ENCODE measurements around the gene KSR2.
A peak's percentile ranks its signal among the peaks of the same experiment; 100 is the strongest.

KSR2 gene

DNA sequence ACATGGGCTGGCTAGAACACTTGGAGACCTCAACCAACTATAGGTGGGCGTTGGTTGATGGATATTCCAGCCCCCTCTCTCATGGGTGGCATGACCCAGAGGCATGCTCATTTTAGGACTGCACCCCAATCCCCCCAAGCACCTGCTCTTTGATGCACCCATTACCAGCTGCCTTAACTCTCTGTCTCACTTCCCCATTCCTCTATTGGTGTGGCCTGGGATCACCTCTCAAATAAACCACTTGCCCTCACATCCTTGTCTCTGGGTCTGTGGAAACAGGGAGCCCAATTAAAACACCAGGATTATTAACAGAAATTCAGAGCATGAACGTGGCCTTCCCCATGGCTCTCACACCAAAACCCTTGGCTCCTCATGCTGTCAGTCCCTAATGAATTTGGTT, 405.1 kb downstream of the KSR2 start:
- no peak for DNase-seq

DNA sequence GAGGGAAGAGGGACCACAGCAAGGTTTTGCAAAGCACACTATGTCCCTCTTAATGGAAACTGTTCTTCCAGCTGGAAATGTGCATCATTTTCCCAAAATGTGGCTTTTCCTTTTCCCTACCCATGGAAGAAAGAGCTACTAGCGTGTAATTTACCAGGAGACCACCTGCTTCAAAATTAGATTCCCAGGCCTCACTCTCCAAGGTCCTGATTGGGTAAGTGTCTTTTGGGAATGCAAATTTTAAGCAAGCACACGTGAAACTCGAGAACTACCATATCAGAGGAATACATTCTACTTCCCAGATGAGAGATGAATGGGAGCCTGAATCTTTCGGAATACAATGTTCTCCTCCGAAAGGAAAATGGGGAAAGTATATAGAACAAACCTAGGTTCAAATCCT, 405.8 kb downstream of the KSR2 start:
- DNase-seq = no peak

DNA sequence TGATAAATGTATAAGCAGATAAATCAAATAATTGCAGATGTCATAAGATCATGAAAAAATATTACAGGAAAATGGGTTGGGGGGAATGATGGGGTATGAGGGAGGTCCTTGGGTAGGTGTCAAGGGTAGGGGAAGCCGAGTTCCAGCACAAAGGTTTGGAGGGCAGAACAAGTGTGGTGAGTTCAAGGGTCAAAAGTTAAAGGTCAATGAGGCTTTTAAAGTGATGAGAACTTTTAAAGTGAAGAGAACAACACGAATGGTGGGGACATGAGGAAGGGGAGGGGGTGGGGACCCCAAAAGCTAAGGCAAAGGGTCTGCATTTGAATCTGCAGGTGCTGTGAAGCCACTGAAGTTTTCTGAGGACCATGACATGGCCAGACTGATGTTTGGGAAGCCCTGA, 406.8 kb downstream of the KSR2 start:
- no peak for DNase-seq

DNA sequence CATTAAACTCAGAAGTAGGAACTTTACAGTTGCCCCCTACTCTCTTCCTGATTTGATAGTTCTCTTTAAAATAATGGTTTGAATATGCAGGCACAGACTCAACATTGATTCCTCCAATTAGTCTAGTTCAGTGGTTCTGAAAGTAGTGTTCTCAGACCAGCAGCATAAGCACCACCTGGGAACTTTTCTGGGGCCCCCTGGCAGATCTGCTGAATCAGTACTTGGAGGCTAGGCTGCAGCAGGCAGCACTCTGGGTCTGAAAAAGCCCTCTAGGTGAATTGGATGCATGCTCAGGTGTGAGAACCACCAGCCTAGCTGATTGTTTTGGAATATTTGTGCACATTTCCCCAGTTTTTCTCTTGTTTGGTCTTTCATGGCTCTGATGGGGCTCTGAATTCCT, 408.8 kb downstream of the KSR2 start:
- no peak for DNase-seq

DNA sequence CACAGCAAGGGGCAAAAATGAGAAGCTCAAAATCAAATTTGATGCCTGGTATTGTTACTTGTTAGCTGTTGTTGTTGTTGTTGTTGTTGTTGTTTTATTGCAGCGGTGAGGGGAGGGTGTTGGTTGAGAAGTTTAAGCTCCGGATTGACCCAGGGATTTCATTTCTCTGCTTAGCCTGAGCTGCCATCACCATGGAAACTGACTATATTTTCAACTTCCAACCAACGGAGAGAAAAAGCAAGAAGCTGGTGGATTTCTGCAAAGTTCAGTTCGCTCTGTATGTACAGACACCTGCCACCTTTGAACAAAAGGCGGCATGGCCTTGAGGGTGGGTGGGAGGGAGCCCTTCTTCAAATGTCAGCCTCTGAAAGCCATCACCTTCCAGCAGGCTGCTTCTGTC, 412.9 kb downstream of the KSR2 start:
- no peak for DNase-seq

DNA sequence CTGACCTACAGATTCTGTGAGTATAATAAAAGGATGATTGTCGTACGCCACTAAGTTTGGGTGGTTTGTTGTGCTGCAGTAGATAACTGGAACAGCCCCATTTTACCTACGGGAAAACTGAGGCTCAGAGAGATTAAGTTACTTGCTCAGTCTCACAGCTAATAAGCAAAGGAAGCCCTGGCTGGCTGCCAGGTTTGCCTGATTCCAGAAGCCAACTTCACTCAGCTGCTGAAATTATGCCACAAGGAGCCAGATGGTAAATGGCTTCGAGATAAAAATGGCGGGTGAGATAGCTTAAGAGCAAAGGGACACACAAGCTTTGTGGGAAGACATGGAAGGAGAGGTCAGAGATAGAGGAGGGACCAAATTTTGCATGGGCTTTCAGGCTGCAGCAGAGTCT, 415.8 kb downstream of the KSR2 start:
- DNase-seq = no peak

DNA sequence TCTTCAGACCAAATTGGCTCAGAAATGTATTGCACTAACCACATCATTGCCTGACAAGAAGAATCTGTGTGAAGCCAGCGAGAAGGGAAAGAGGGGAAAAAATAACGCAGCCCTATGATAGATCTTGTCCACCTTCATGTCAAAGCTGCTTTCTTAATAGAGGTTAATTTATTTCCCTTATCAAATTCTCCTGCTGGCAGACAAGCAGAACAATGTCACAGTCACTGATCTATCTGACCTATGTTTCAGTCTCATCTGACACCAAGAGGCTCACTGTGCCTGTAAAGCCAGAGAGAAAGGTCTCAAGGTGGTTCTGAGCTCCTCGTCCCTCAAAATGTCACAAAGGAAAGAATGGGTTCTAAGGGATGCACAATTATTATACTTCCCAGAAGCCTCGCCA, 417.1 kb downstream of the KSR2 start:
- DNase-seq = no peak

DNA sequence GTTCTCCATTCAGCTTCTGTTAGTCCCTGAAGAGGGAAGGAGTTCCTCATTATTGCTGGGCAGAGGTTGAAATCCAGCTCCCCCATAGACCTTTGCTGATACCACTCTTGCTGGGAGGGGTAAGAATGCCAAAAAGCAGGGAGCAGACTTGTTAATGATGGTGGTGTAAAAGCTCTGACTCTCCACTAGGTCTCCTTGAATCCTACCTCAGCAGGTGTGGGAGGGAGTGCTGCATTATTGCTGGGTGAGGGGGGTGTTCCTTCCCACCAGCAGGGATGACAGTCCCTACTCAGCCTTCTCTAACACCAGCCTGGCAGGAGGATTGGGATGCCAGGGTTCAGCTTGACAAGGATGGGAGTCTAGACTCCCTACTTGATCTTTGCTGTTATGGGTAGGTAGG, 421.6 kb downstream of the KSR2 start:
- no peak for DNase-seq

DNA sequence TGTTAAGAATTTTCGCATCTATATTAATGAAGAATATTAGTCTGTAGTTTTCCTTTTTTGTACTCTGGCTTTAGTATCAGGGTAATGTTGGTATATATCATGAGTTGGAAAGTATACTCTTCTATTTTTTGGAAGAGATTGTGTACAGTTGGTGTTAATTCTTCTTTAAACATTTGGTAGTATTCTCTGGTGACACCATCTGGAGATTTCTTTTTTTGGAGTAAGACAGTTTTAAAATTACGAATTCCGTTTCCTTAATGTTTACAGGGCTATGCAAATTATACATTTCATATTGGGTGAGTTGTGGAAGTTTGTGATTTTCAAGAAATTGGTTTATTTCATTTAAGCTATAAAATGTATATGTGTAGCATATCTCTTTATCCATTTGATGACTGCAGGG, 423.6 kb downstream of the KSR2 start:
- no peak for DNase-seq

DNA sequence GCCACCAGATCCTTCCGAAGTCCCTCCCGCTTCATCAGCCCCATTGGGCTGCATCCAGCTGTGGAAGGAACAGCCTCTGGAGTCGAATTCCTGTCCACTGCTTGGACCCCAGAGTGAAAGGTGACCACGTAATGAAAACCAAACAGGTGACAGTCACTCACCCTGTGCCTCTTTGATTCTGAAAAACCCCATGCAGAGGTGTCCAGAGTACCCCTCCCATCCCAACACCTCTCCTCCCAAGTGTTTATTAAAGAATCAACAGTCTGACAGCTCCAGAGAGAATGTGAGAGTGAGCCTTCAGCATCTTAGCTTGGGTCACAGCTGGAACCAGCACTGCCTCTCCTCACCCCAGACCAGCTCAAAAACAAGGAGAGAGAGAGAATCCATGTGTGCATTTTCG, 428.8 kb downstream of the KSR2 start:
- no peak for DNase-seq

DNA sequence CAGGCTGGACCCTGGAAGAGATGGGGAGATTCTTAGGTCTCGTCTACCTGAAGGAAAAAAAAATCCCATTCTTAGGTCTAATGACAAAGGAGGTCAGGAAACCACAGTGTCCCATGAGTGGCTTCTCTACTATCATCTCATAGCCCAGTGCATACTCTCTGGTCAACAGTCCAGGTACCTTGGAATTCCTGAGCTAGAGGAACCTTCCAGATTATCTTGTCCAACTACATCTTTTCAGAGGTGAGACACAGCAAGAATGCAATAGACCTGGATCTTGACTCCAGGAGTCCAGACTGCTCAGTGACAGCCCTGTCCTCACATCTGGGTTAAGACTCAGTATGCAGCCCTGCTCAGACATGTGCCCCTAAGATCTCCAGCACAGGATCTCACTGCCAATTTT, 429.9 kb downstream of the KSR2 start:
- DNase-seq = no peak

DNA sequence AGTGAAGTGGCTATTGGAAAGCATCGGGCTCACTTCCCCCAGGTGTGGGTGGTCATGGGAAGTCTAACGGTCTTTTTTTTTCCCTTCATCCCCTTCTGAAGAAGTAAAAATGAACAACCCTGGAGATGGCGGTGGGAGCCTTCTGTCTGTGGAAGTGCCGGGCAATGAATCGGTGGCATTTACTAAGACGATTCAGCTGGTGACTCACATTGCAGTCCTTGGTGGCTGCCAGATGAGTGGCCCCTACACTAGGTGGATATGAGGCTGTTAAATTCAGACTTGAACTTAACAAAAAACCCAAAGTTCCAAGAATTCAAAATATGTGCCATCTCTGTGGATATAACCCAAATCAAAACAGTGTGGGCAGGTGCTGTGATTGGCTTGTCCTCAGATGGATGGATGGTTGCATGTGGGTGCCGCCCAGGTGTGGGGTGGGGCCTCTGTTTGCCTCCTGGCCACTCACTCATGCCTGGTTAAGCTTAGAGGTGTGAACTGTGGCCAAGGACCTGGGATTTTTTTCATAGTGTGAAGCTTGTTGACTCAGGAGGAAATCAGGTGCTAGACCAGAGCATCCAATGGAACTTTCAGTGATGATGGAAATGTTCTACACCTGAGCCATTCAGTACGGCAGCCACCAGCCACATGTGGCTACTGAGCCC, 430.6 kb downstream of the KSR2 start:
- DNase-seq = no peak

DNA sequence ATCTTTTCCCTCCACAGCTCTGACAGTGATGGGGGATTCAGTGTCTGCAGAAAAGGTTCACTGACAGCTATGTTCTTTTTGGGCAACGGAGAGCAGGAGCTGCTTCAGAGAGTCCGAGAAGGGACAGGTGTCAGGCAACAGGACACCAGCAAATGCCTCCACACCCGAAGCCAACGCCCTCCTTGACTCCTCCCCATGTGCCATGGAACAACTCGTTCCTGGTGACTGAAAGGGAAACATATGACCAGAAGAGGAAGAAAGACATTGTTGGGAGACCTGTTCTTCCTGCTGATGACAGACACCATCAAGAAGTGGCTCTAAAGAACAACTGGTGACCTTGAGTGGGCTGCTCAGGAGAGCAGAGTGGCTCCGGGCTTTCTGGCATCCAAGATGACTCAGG, 435.1 kb downstream of the KSR2 start:
- no peak for DNase-seq

DNA sequence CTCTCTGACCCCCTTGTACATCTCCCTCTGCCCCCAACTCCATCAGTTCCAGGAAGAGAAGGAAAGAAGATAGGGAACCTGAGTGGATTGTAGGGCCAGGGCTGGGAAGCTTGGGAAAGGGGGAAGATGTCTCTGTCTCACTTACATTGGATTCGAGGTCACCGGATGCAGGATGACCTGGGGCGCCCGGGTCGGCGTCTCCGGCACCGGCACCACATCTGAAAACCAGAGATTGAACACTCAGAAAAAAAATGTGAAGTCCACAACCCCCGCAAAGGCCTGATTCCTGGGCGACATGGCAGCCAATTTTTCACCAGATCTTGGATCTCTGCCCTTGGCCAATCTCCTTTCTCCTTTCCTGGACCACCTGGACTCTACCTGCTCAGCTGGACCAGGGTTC, 438.0 kb downstream of the KSR2 start:
- no peak for DNase-seq

DNA sequence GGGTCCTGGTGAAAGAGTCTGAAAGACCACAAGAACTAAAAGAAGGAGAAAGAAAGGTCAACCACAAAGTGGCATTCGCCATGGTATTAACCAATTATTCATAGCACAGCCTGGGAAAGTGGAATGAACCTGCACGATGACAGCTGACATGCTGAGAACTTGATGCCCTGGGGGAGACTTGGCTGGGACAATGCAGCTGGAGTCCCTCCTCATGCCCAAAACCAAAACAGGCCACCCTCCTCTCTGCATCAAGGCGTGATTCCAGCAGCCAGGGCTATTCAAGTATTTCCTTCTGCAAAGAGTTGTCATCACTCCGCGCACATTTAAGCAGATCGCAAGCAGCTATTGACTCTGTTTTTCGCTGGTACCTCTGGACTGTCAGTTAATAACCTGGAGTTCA, 440.3 kb downstream of the KSR2 start:
- DNase-seq = peak; percentile 36

DNA sequence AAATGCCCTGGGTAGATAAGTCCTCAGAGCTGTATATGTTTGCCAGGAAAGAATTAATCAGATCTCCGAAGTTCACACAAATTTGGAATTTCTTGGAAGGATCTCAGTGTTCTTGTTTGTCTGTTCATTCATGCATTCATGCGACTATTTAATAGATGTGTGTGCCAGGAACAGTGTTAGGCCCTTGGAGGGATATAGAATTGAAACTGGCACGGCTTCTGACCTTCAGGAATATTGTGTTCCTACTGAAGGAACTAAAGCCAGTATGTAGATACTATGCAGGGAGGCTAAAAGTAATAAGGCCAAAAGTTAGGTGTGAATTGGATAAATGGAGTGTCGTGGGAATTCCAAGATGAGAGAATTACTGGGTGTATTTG, 441.3 kb downstream of the KSR2 start:
- DNase-seq = peak; percentile 18

DNA sequence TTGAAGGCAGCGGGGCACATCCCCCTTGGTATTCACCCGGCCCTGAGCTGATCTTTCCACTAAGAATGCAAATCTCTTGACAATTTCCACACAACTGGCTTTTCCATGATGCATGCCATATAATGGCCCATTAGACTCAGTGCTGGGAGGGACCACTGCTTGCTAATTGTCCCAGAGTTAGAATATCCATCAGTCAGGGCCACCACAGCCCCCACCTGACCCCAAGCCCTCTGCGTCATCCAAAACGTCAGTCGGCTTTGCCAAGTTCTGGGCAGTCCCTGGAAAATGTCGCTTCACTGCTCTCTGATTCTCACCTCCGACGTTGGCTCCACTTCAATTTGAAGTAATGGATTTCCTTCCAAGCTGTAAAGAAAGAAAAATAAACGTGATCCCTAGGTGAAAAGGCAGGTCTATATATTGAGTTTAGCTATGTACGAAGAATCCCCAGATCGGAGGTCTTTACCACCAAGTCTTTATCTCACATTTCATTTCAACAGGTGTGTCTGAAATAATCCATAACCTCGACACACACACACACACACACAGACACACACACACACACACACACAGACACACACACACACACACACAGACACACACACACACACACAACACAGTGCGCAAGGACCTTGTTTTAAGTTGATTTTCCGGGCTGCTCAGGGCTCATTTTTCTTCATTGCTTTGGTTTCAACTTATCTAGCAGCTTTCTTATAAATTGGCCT, 441.9 kb downstream of the KSR2 start:
- DNase-seq = peak; percentile 82

DNA sequence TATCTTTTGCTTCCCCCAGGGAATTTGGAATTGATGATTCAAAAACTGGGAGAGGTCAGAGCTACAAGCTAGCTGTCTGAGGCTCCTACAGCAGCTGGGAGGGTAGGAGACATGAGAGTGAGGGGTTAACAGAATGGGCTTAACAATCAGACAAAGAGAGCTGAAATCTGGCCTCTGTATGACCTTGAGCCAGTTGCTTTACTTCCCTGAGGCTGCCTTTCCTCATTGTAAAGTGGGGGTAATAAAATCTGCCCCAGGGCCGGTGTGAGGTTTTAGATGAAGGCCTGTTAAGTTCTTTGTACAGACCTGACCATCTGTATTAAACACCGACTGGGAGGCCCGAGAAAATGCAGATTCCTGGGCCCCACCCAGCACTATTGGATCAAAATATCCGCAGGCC, 443.0 kb downstream of the KSR2 start:
- DNase-seq = no peak

DNA sequence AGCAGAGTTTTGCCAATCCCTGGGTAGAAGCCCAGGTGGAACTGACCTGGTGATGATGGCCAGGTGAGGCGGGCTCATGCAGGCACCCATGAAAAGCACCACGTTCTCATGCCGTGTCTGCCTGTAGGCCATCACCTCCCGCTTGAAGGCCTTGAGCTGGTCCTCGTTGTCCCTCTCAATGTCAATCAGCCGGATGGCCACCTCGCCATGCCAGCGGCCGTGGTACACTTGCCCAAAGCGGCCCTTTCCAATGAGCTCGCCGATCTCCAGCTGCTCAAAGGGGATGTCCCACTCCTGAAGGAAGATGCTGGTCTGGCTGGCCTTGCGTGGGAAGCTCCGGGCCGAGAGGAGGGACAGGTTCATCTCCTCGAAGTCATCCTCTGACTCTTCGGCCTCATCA, 444.0 kb downstream of the KSR2 start:
- no peak for DNase-seq

DNA sequence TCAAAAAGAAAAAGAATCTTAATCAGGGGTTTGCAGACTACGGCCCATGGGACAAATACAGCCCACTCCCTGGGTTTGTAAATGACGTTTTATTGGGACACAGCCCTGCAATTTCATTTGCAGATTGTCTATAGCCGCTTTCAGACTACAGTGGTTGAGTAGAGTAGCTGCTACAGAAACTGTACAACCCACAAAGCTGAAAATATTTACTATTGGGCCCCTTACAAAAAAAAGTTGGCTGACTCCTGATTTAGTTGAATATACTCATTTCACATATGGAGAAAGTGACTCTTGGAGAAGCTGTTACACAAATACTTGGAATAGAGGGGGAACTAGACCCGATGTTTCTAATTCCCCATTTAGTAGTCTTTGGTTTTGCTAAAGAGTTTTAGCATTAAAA, 444.8 kb downstream of the KSR2 start:
- DNase-seq = no peak

DNA sequence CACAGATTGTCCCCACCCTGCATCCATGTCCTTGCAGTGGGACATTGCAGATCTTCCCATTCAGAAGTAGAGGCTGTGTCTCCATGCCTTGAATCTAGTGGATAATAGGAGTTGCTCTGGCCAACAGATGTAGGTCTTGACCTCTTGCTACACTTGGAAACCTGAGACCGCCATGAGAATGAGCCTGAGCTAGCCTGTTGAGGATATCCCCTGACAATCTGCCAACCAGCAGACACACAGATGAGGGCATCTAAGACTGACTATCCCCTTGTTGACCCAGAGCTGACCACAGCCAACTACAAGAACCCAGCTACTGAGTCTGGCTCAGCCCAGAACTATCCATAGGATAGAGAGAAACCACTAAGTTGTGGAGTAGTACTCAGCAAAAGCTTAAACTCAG, 446.2 kb downstream of the KSR2 start:
- DNase-seq = no peak

DNA sequence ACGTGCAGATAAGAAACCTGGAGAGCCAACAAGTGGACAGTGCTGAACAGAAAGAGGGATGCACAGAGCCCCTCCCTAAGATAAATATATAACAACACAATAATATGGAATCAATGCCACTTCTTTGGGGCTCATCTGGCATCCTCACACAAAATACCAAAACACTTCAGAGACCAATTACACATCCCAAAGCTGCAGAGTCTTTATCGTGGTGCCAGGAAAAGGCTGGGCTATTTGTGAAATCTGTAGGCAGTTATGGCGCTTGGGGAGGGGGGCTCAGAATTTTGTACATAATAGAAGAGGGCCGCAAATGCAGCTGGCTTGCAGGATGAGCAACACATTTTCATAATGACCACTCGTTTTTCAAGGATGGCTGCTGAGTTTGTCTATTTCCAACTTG, 446.9 kb downstream of the KSR2 start:
- no peak for DNase-seq

DNA sequence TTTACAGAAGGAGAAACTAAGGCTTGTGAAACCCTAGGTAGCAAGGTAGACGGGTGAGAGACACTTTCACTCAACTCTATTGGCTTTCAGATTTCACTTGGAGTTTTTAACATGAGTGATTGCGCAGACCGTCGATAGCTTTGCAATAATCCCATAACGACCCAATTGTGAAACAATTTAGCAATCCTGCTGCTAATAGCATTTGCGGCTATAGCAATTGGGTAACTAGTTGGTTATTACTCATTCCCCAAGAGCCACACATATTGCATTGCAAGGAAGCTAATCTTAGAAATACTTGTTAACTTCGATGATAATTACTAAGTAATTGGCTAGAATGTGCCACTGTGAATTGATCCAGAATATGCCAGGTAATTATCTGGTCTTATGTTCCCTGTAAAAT, 447.4 kb downstream of the KSR2 start:
- no peak for DNase-seq

DNA sequence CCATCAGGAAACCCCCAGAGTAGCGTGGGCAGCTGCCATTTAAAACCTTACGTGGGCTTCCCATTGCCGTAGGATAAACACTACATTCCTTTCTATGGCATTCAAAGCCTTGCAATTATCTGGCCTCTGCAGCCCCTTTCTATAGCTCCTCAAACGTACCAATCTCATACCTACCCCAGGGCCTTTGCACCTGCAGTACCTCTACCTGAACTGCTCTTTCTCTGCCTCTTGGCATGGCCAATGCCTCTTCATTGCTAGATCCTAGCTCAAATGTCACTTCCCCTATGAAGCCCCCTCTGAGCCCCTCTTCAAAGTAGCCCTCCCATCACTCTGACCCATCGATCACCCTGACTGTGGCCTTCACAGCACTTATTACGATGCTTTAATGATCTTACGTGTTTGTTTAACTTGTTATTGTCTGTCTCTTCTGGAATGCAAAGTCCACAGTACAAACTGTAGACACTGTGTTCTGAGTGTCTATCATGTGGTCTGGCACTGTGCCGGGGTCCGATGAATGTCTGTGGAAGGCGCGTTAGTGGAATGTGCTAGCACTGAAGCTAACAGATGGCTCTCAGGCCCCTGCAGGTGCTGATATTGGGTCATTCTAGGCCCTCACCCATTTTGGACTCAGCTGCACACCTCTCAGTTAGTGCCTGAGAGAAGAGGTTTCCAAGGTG, 450.1 kb downstream of the KSR2 start:
- no peak for DNase-seq
